CMK (cell line): ENCODE data around the gene ASTN2.

Source experiments
- DNase-seq: peaks from one replicate; pipeline ENCODE4 v3.0.0-alpha.2; 2010; ENCODE audit warnings: low read depth

The ASTN2 gene

DNA sequence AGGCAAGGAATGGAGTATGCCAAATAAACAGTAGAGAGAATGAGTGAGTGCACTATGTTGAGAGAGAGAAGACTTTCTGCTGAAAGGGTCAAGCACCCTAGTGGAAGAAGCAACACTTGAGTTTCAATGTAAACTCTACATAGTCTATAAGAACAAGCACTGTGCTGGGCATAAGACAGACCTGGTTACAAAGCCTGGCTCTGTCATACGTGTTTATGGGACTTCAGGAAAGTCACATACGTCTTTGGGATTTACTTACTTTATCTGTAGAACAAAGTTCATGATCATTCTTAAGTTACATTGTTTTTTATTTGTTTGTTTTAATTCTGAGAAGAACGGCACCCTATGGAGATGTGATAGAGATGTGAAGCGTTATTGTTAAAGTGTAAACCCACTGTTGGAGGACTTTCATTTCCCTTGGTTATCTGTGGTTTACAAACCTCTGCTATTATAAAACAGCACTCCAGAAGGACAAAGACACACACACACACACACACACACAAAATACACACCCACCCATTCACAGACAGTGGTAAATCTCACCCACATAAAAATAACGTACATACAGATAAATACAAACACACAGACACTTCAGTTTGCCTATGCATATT, 798.4 kb downstream of the ASTN2 start:
- DNase-seq = no peak

DNA sequence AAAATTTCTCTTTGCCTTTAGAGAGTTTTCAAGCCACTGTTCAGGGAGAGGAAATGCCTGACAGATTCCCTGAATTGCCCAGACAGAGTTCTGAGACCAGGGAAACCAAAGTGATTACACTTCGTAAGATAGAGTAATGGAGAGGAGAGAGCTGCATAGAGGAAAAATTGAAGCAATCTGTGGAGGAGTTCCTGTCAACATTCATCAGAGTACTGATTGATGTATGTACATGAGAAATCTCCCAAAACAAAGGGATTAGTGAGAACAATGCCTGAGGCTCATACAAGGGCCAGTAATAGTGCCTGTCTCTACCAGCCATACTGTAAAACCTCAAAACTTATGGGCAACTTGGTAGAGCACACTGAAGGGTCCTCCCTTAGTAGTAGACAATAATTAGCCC, 806.8 kb downstream of the ASTN2 start:
- DNase-seq = no peak

DNA sequence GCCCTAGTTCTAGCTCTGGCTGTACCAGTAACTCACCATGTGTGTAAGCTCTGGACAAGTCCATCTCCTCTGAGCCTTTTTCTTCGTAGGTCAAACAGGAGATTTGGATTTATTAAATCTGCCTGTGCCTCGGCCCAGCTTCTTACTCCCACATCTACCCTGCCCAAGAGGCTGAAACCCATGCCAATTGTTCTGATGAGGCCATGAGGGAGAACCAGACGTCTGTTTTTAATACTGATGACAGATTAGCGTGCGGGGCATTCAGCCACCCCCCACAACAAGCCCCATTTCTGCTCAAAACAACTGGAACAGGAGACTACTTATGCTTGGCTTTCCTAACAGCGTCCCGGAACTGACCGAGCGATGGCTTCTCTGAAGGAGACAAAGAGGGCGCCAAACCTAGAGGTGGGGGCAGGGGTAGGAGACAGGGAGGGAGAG, 808.9 kb downstream of the ASTN2 start:
- no peak for DNase-seq

DNA sequence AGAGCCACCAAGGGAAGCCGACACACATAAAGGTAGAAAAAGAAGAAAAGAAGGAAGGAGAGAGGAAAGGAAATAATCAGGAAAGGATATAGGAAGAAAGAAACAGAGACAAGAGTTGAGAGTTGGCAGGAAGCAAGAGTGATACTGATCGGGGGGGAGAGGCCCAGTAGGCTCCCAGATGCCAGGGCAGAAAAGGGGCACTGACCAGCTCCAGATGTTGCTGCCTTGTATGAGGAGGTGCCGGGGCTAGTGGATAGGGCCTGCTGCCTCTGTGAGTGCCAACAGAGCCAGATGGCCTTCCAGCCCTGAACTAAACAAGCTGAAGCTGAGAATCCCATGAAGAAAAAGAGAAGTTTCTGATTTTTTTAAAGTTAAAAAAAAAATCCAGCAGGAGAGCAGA, 809.8 kb downstream of the ASTN2 start:
- DNase-seq = no peak

DNA sequence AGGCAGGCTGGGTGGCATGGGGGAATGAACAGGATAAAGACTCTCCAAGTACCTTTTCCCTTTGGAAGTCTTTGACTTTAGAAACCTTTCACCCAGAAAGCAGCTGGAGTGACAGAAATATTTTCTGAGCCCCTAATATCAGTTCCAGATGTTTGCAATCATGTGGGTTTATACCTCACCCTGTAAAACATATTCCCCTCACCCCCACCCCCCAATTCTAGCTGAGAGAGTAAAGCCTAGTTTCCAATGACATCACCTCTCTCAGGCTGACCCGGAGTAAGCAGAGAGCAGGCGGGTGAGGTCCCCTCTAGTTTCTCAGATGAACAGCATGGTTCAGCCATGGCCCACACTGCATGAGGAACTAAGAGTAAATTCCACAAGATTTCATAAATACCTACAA, 810.6 kb downstream of the ASTN2 start:
- no peak for DNase-seq

DNA sequence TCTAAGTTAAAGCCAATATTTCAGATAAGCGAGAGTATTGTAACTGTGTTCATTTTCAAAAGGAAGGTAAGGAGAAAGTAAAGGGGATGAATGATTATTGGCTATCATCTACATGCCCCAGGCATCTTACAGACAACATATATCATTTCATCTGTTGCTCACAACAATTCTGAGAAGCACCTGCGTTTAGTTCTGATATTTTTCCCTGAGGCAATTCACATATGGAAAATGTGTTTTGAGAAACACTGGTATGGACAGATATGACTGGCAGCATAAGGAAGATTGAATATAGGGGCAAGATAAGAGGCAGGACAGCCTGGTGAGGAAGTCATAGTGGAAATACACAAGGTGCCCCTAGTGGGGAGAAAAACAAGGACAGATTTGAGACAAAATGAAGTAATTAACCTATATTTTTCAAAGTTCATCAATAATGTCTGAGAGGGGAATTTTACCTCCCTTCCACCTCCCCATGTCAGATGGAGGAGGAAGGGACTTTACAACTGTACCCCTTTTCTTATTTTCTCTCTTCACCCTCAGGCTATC, 815.4 kb downstream of the ASTN2 start:
- DNase-seq = no peak

DNA sequence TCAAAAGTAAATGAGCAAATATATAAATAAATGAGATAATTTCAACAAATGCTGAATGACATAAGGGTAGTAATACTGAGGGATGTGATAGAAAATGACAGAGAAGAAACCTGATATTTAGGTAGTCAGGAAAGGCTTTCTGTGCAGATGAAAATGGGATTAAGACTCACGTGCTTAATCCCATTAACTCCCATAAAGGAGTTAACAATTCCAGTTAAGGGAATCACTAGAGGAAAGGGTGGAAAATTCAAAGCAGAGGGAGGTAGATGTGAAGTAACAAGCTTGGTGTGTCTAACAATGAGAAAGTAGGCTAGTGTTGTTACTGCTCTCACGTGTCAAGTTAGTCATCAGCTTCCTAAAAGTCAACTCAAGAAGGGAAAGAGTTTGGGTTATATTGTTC, 818.2 kb downstream of the ASTN2 start:
- no peak for DNase-seq

DNA sequence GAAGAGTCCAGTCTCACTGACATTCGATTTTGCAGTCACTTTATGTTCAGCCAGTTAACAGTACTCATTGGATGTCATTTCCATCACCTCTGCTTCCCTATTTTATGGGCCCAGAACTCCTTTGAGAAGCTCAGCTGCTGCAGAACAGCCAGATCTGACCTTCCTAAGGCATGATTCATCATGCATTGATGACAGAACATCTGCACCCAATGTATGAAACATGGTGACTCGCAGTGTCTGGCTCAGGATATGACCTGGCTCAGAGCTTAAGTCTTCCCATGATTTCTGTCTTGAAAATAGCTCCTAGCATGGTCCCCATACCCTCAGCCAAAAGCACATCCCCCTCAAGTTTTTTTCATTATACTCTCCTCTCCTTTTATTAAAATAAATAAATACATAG, 820.3 kb downstream of the ASTN2 start:
- DNase-seq = no peak

DNA sequence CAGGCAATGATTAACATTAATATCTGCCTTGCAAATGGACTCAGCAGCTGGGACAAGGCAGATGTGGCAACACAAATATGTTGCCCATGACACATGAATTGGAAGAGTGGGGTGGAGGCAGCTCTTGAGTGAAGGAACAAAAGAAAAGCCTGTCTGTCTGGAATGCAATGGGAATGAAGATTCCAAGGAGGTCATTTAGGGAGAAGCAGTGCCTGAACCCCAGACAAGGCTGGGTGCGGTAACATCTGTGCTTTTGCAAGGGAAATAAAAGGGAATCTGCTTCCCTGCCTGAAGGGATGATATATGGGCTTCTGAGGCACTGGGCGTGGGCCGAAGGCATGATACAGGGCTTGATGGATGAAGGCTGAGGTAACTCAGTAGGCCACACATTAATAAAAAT, 821.9 kb downstream of the ASTN2 start:
- no peak for DNase-seq

DNA sequence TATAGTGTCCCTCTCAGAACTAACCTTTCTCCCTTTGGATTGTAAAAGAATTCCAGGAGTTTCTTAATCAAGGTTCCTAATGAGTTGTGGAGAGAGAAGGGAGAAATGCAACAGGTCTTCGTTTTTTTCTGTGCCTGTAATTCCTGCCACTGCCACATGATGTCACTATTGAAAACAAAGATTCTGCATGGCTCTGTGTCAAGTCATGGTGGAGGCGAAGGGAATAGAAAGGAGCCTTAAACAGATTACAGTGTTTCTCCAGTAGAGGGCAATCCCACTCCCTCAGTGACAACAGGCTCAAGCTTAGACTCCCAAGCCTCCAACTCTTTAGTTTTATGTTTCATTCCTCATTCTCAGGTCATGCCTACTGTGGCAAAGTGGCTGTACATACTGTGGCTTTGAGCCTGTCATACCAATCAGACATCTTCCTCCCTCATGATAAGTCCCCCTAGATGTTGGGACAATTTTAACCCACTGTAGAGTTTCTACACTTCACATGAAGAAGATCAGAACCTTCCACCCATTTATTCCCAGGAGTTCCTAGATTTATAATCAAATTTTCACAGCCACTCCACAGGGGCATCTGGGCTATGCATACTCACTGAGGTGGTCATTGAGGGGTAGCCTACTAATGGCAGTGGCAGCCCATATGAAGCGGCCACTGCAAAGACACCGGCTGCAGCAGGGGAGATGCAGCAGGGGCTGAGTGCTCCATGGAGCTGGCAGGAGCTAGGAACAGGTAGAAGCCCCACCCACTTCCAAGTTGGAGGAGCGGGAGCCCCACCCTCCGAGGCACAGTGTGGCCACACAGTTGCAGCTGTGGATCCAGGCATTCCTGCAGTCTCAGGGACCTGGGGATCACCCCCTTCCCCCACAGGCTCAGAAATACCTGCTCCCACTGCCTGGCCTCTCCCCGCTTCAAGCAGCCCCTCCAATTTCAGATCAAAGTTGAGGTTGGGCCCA, 825.2 kb downstream of the ASTN2 start:
- DNase-seq = peak; percentile 62

DNA sequence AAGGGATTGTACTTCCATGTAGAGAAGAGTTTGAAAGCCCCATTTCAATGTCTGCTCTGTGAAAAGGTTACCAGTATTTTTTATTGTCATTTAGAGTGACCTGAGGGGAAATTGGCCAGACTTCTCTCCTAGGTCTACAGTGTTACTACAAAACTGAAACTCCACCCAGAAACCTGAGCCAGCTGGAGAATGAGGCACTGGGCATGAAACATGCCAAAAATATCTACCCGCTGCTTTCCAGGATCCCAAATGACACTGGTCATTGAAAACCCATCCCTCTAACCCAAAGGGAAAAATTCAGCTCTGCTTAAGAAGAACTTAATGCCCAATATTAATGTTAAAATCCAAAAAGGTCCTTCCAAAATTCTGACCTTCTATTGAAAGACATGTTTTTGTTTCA, 826.9 kb downstream of the ASTN2 start:
- no peak for DNase-seq

DNA sequence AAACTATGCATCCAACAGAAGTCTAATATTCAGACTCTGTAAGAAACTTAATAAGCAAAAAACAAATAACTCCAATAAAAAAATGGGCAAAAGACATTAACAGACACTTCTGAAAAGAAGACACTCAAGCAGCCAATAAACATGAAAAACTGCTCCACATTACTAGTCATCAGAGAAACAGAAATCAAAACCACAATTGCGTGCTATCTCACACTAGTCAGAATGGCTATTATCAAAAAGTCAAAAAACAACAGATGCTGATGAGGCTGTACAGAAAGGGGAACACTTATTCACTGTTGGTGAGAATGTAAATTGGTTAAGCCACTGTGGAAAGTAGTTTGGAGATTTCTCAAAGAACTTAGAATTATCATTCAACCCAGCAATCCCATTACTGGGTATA, 829.0 kb downstream of the ASTN2 start:
- no peak for DNase-seq

DNA sequence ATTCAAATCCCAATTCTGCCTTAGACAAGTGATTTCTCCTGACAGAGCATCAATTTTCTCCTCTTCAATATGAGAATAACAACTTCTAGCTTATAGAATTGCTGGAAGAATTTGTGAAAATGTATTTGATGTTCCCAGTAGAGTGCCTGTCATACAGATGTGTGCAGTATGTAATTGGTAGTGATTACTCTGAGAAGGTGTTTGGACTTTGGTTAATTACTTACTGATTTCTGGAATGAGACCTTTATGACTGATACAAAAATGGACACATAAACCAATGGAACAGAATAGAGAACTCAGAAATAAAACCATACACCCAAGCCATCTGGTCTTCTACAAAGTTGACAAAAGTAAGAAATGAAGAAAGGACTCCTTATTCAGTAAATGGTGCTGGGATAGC, 829.7 kb downstream of the ASTN2 start:
- no peak for DNase-seq

DNA sequence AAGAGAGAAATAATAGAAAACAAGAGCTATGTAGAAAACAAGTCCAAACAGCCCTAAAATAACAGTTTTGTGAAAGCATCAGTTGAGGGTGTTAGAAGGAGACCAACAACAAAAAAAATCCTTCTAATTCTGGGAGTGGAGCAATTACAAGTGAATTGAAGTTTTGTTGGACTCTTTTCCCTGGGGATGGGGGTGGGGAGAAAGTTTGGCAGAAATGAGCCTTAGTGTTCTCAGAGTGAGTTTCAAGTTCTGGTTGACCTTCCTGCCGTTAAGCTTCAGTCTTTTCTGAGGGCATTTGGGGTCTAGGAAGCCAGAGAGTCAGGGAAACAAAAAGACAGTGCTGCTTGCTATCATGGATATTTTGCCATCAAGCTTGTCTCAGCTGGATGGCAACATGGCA, 834.0 kb downstream of the ASTN2 start:
- DNase-seq = no peak

DNA sequence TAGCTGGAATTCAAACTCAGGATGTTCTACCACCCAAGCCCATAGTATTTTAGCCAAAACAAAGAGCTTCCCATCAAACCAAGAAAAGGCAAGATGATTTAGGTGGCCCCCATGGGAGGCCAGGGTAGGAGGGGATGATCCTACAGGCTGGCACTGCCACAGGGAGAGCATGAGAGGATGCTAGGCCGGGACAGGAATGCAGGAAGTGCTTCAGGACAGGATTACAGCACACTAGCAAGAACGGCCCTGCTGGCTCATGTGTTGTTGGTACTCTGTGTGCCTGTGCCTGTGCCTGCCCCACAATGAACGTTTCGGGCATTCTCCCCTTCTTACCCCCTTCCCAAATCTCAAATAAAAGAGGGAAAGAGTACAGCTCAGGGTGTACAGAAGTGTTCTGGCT, 838.5 kb downstream of the ASTN2 start:
- DNase-seq = no peak

DNA sequence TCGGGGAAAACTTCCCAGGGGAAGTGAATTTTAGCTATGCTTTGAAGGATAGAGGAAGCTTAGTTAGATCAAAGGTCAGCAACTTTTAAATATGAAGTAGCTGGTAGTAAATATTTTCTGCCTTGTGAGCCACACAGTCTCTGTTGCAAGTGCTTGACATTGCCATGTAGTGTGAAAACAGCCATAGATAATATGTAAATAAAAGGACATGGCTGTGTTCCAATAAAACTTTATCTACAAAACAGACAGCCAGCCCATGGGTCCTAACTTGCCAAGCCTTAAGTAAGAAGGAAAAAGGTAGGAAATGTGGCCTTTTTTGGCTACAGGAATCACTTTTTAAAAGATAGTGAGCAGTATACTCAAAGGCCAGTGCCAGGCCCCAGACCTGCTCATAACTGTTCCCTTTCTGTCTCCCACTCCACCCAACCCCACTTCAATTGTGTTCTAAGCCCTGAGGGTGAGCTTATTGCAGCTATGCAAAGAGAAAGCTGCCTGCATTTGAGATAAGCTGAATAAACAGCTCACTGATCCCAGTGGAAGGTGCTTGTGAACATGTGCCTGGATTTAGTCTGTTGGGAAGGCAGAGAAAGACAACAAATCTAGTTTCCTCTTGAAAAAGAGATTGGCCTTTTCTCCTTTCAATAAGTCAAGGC, 840.7 kb downstream of the ASTN2 start:
- no peak for DNase-seq

DNA sequence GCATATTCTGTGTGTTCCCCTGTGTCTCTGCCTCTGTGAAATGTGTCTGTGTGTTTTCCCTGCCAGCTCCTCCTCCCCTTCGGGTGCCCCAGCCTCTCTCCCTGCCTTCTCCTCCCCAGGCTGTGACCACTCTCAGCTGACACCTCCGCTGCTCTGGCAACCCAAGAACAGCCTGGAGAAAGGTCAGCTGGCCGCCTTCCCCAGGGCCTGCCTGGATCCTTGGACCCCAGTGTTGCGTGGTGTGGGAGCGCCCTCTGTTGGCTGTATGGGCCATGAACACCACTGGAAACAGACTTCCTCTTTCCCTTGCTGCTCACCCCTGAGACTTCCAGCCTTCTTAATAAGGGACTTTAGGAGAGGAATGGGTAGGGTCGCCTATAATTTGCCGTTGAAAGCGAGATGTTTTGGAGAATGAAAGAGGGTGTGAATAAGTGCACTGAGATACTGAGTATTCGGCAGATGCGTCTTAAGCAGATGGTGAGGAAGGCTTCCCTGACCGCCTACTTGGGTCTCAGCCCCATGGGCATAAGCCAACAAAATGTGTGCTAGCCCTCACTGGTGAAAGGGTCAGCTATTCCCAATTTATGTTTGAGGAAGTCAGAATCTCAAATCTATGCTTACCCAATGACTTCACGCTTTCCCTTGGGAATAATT, 842.6 kb downstream of the ASTN2 start:
- DNase-seq = peak; percentile 58

DNA sequence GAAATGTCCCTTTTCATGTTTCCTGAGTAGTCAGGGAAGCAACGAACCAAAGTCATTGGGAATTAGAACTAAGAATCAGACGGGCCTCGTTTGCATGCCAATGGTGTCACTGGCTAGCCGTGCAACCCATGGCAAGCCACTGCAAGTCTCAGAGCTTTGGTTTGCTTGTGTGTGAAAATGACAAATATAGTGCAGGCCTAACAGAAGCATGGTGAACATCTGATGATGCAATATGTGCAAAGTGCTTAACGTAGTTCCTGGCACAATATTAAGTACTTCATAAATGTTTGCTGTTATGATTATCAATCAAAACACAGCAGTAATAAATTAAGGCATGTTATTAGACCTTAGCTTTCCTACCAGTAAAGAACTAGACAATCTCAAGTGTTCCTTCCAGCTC, 845.7 kb downstream of the ASTN2 start:
- no peak for DNase-seq

DNA sequence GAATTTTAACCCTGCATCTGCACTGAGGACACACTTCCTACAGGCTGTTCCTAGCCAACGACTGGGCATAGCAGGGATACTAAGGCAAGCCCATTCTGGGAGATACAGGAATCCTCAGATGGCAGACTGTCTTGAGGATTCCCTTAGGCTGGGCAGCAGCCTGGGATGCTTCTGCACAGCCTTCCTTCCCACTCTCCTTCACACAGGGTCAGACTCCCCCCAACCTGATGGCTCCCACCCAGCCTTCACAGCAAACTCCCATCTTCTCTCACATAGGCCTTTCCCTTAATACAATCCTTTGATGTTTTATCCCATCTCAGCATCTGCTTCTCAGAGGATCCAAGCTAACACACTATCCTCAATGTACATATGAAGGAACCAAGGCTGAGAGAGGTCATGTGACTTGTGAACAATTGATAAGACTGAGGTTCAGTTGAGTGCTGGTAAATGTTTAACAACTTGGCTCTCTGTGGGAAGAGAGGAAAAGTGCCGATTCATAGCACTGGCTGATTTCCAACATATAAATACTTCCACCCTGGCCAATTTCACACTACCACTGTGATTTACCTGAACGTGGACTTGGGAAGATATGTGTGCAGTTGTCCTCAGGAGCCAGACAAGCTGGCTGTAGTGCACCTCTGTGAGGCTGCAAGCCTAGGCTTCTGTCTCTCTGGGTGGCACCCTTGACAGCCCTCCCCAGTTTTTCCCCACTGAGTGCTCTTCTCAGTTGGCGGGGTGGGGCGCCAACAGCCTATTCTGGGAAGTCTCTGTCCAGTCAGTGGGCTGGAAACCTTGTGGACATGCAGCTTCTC, 848.0 kb downstream of the ASTN2 start:
- no peak for DNase-seq

DNA sequence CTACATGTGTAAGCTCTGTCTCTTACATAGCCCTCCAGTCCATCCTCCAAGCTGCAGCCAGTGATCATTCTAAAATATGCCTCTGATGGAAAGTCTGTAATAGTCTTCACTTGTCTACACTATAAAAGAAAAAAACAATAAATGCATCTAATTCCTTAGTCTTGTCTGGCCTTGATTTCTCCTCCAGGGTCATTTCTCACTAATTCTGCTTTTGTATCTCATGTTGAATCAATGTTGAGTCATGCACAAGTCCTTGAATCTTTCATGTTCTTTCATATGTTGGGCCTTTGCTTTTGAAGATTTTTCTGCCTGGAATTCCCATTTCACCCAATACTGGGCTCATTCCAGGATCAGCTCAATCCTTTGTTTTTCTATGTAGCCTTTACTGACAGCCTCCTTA, 848.9 kb downstream of the ASTN2 start:
- DNase-seq = no peak

DNA sequence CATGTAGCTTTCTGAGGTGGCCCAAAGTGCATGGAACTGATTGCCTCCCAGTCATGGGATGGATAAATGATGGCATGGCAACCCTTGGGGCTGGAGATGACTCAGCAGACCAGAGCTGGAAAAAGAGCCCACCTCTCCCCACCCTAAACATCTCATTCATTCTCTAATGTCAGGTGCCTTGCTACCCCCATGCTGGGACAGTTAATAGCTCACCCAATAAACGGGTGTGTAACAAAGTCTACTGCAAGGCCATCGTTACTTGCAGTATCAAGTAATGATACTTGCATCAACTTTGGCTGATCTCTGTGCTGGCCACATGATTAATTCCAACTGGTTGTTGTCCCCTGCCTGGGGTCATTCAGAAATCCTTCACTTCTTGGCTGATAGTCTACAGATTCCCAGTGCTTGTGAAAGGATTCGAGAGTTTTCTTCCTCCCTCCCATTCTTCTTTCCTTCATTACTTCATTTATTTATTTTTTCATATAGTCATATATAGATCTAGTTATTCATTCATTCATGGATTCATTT, 850.5 kb downstream of the ASTN2 start:
- DNase-seq = no peak
